HEK293 (cell line): ENCODE results near the gene BCR.
A peak's percentile ranks its signal among the peaks of the same experiment; 100 is the strongest.

Source experiments
- CTCF ChIA-PET: fragments of 350-600 bp; formaldehyde crosslinking; extraction: SDS; loops from one replicate; lab custom pipeline; 2021; ENCODE audit warnings: antibody characterized with exemption; lab: Yijun Ruan, JAX
- POLR2A ChIA-PET: fragments of 300-600 bp; formaldehyde crosslinking; extraction: SDS; loops from one replicate; lab custom pipeline; 2020; ENCODE audit warnings: antibody characterized with exemption, inconsistent platforms; lab: Yijun Ruan, JAX
- H3K27ac ChIP-seq: fragments of 200-500 bp; sonication (Bioruptor generic); 2 replicates; pipeline ENCODE4 v1.5.1; 2014; ENCODE audit warnings: low read depth, low read length, control low read depth, inconsistent platforms; ENCODE audit errors: extremely low read depth
- H3K36me3 ChIP-seq, 2 experiments: fragments of 200-500 bp in 1 of 2; sonication (Bioruptor generic) in 1 of 2; 1 replicate in 1 of 2; 2 replicates in 1 of 2; pipeline ENCODE4 v1.5.1; 2014 to 2017; ENCODE audit warnings: inconsistent platforms in 2 of 2, low read length in 2 of 2; ENCODE audit not compliant: control insufficient read depth in 2 of 2, insufficient read depth in 1 of 2
- H3K4me1 ChIP-seq: fragments of 200-500 bp; sonication (Bioruptor generic); 2 replicates; pipeline ENCODE4 v1.5.1; 2014; ENCODE audit warnings: mild to moderate bottlenecking, low read length, inconsistent platforms; ENCODE audit not compliant: control insufficient read depth, insufficient read depth
- H3K4me3 ChIP-seq: 2 replicates; pipeline ENCODE4 v1.5.1; 2011; ENCODE audit warnings: low read depth, mild to moderate bottlenecking, control low read depth, low read length, moderate library complexity
- H3K9me3 ChIP-seq: fragments of 200-500 bp; sonication (Bioruptor generic); 2 replicates; pipeline ENCODE4 v1.5.1; 2014; ENCODE audit warnings: low read depth, low read length, inconsistent platforms; ENCODE audit not compliant: control insufficient read depth, insufficient read depth
- FEZF1 ChIP-seq: fragments of 450-650 bp; formaldehyde crosslinking; IDR thresholded peaks from 2 replicates; pipeline ENCODE4 v1.5.1; 2016; ENCODE audit warnings: missing biosample characterization, missing genetic modification characterization
- IKZF3 ChIP-seq: fragments of 450-650 bp; IDR thresholded peaks from 2 replicates; pipeline ENCODE4 v1.5.0; 2018; ENCODE audit warnings: missing biosample characterization, mild to moderate bottlenecking, missing genetic modification characterization, moderate library complexity
- KLF10 ChIP-seq: fragments of 450-650 bp; IDR thresholded peaks from 2 replicates; pipeline ENCODE4 v1.5.1; 2018; ENCODE audit warnings: missing biosample characterization, mild to moderate bottlenecking, missing genetic modification characterization
- PRDM10 ChIP-seq: fragments of 450-650 bp; formaldehyde crosslinking; IDR thresholded peaks from 2 replicates; pipeline ENCODE4 v1.5.1; 2016; ENCODE audit warnings: missing biosample characterization, missing genetic modification characterization
- REST ChIP-seq: fragments of 450-650 bp; formaldehyde crosslinking; IDR thresholded peaks from 2 replicates; pipeline ENCODE4 v1.5.1; 2016; ENCODE audit warnings: missing biosample characterization, missing genetic modification characterization
- YY1 ChIP-seq: fragments of 450-650 bp; formaldehyde crosslinking; IDR thresholded peaks from 2 replicates; pipeline ENCODE4 v1.5.1; 2018; ENCODE audit warnings: missing biosample characterization, missing genetic modification characterization
- ZBTB11 ChIP-seq: fragments of 450-650 bp; formaldehyde crosslinking; conservative IDR thresholded peaks from 2 replicates; pipeline ENCODE4 v1.5.1; 2016; ENCODE audit warnings: low read depth, missing biosample characterization, missing genetic modification characterization
- ZBTB17 ChIP-seq: fragments of 450-650 bp; formaldehyde crosslinking; IDR thresholded peaks from 2 replicates; pipeline ENCODE4 v1.5.1; 2016; ENCODE audit warnings: missing biosample characterization, missing genetic modification characterization
- ZBTB26 ChIP-seq: fragments of 450-650 bp; formaldehyde crosslinking; optimal IDR thresholded peaks from 2 replicates; pipeline ENCODE3; 2016; ENCODE audit warnings: missing biosample characterization, mild to moderate bottlenecking, missing genetic modification characterization
- ZFHX2 ChIP-seq: fragments of 450-650 bp; formaldehyde crosslinking; conservative IDR thresholded peaks from 2 replicates; pipeline ENCODE4 v1.5.1; 2016; ENCODE audit warnings: missing biosample characterization, missing genetic modification characterization
- ZFP3 ChIP-seq: fragments of 450-650 bp; formaldehyde crosslinking; IDR thresholded peaks from 2 replicates; pipeline ENCODE4 v1.5.1; 2016; ENCODE audit warnings: low read depth, missing biosample characterization, missing genetic modification characterization
- ZNF202 ChIP-seq: fragments of 450-650 bp; formaldehyde crosslinking; IDR thresholded peaks from 2 replicates; pipeline ENCODE4 v1.5.1; 2016; ENCODE audit warnings: missing biosample characterization, missing genetic modification characterization, borderline replicate concordance
- ZNF394 ChIP-seq: fragments of 450-650 bp; formaldehyde crosslinking; IDR thresholded peaks from 2 replicates; pipeline ENCODE4 v1.5.1; 2016; ENCODE audit warnings: missing biosample characterization, missing genetic modification characterization, mild to moderate bottlenecking, moderate library complexity, borderline replicate concordance
- ZNF488 ChIP-seq: fragments of 450-650 bp; formaldehyde crosslinking; IDR thresholded peaks from 2 replicates; pipeline ENCODE4 v1.5.1; 2016; ENCODE audit warnings: missing biosample characterization, missing genetic modification characterization
- ZNF529 ChIP-seq: fragments of 450-650 bp; formaldehyde crosslinking; IDR thresholded peaks from 2 replicates; pipeline ENCODE4 v1.5.1; 2017; ENCODE audit warnings: missing genetic modification characterization, missing biosample characterization; ENCODE audit not compliant: insufficient replicate concordance
- ZNF571 ChIP-seq: fragments of 450-650 bp; formaldehyde crosslinking; IDR thresholded peaks from 2 replicates; pipeline ENCODE4 v1.5.0; 2017; ENCODE audit warnings: missing biosample characterization, missing genetic modification characterization
- ZNF580 ChIP-seq: fragments of 450-650 bp; formaldehyde crosslinking; IDR thresholded peaks from 2 replicates; pipeline ENCODE4 v1.5.1; 2016; ENCODE audit warnings: missing biosample characterization, missing genetic modification characterization
- ZNF585B ChIP-seq: fragments of 450-650 bp; formaldehyde crosslinking; IDR thresholded peaks from 2 replicates; pipeline ENCODE4 v1.5.1; 2016; ENCODE audit warnings: missing biosample characterization, missing genetic modification characterization
- ZNF621 ChIP-seq: fragments of 450-650 bp; formaldehyde crosslinking; IDR thresholded peaks from 2 replicates; pipeline ENCODE4 v1.5.1; 2017; ENCODE audit warnings: missing biosample characterization, missing genetic modification characterization
- ZNF660 ChIP-seq: fragments of 450-650 bp; IDR thresholded peaks from 2 replicates; pipeline ENCODE4 v1.5.1; 2018; ENCODE audit warnings: missing biosample characterization, mild to moderate bottlenecking, missing genetic modification characterization
- ZNF768 ChIP-seq: fragments of 450-650 bp; formaldehyde crosslinking; IDR thresholded peaks from 2 replicates; pipeline ENCODE4 v1.5.1; 2018; ENCODE audit warnings: missing biosample characterization, mild to moderate bottlenecking, missing genetic modification characterization
- ZNF776 ChIP-seq: fragments of 450-650 bp; formaldehyde crosslinking; IDR thresholded peaks from 2 replicates; pipeline ENCODE4 v1.5.0; 2017; ENCODE audit warnings: missing biosample characterization, missing genetic modification characterization, borderline replicate concordance
- ZNF792 ChIP-seq: fragments of 450-650 bp; formaldehyde crosslinking; IDR thresholded peaks from 2 replicates; pipeline ENCODE4 v1.5.1; 2016; ENCODE audit warnings: missing biosample characterization, missing genetic modification characterization
- ZSCAN16 ChIP-seq: fragments of 450-650 bp; formaldehyde crosslinking; IDR thresholded peaks from 2 replicates; pipeline ENCODE4 v1.5.1; 2016; ENCODE audit warnings: missing biosample characterization, missing genetic modification characterization

BCR gene

GRCh38 chr22:23183061-23183698 lies 2.9 kb downstream of the BCR start:
- Histone ChIP-seq H3K4me3 (peak overlapping the region; percentile 66), H3K36me3 (peaks cover 0 to 32% of the 10 kb centered on the region in 2 experiments; a peak in 1 of 3 replicates), H3K4me1 (no peaks in the 10 kb centered on the region), H3K27ac (no peak overlapping the region; the same call in 1 of the 2 replicates), H3K9me3 (no peaks in the 10 kb centered on the region)
- POLR2A ChIA-PET: interaction anchor here (0.8 to 1.5 kb wide), 4 partner anchors 35 to 711 kb away, joined by 3 to 5 read pairs (median 4); partner anchors contain the start of gene MIF
- CTCF ChIA-PET: interaction anchor here (0.5 to 2.4 kb wide), 10 partner anchors 9 to 612 kb away, joined by 3 to 10 read pairs (median 5); no protein-coding TSS in a partner anchor
- TF ChIP-seq ZNF529: no peak
- TF ChIP-seq ZFP3: no peak
- peak; percentile 73; the same call in 1 of the 2 replicates for TF ChIP-seq FEZF1 (tag by site-specific recombination)
- TF ChIP-seq ZNF776 (tag by site-specific recombination): no peak
- TF ChIP-seq ZNF768 (tag by site-specific recombination): no peak
- TF ChIP-seq ZNF202 (tag by site-specific recombination): no peak
- TF ChIP-seq ZNF621 (tag by site-specific recombination): no peak
- no peak for TF ChIP-seq ZSCAN16 (tag by site-specific recombination)
- TF ChIP-seq ZNF488 (tag by site-specific recombination): no peak
- TF ChIP-seq ZNF394 (tag by site-specific recombination): no peak
- TF ChIP-seq ZNF585B (tag by site-specific recombination): no peak
- no peak; the same call in 1 of the 2 replicates for TF ChIP-seq PRDM10
- peak; percentile 68 for TF ChIP-seq ZBTB17
- TF ChIP-seq IKZF3 (tag by site-specific recombination): 0 out of 2 replicates have a peak, but pooled peaks have one; percentile 28
- no peak for TF ChIP-seq REST (tag by site-specific recombination)
- no peak for TF ChIP-seq YY1 (tag by site-specific recombination)
- TF ChIP-seq KLF10 (tag by site-specific recombination): no peak
- no peak for TF ChIP-seq ZNF571 (tag by site-specific recombination)
- TF ChIP-seq ZNF792 (tag by site-specific recombination): no peak
- peak; percentile 51 for TF ChIP-seq ZFHX2 (tag by site-specific recombination)
- 0 out of 2 replicates have a peak, but pooled peaks have one; percentile 25 for TF ChIP-seq ZBTB11
- TF ChIP-seq ZBTB26: peak; percentile 16
- TF ChIP-seq ZNF660 (tag by site-specific recombination): no peak
- no peak for TF ChIP-seq ZNF580 (tag by site-specific recombination)
